ENCODE results near the gene MERTK.

MERTK gene

DNA sequence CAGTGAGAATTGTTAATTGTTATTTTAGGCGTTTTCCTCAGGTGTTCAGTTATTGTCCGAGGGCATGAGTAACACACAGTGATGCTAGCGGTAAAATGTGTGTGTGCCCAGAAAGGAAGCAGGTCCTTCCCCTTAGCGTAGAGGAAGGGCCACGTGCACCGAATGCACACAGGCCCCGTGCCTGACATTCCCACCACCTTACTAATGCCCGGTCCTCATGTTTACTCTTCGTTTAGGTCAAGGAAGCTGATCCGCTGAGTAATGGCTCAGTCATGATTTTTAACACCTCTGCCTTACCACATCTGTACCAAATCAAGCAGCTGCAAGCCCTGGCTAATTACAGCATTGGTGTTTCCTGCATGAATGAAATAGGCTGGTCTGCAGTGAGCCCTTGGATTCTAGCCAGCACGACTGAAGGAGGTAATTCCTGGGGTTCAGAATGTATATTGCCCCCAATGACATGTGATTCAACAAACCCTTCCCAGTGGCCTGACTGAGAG, 76.7 kb downstream of the MERTK start:
- peaks cover 11% of the 10 kb centered on the region for H3K4me1 ChIP-seq (ENCODE audit: control insufficient read depth, insufficient read depth, low read length)
- no peaks in the 10 kb centered on the region for H3K9me3 ChIP-seq (ENCODE audit: control insufficient read depth, low read length)
- H3K27me3 ChIP-seq (ENCODE audit: control insufficient read depth, insufficient read depth, low read length): no peaks in the 10 kb centered on the region
- H3K9ac ChIP-seq (ENCODE audit: low read length): no peak overlapping the region
- H3K4me3 ChIP-seq (ENCODE audit: low read length): no peak overlapping the region
- no peaks in the 10 kb centered on the region for H3K36me3 ChIP-seq (ENCODE audit: control insufficient read depth, insufficient read depth, low read length)

DNA sequence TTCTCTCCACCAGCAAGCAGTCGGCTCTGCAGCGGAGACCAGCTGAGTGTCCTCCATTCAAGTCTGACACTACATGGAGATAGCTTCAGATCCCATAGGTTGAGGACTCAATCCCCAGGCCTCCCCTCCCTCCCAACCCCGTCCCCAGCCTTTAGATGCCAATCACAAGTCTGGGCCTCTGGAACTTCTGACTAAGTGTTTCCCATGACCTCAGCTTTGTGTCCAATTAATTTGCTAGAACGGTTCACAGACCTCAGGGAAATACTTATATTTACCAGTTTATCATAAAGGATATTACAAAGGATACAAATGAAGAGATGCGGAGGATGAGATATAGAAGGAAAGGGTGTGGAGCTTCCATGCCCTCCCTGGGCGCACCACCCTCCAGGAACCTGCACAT, 77.4 kb downstream of the MERTK start:
- Histone ChIP-seq H3K4me1 (ENCODE audit: control insufficient read depth, insufficient read depth, low read length) (peaks cover 11% of the 10 kb centered on the region), H3K9ac (ENCODE audit: low read length) (no peak overlapping the region)

GRCh38 chr2:111977240-111977639, 78.8 kb downstream of the MERTK start:
- Histone ChIP-seq H3K4me3 (ENCODE audit: low read length) (no peak overlapping the region), H3K9ac (ENCODE audit: low read length) (no peak overlapping the region), H3K36me3 (ENCODE audit: control insufficient read depth, insufficient read depth, low read length) (no peaks in the 10 kb centered on the region), H3K4me1 (ENCODE audit: control insufficient read depth, insufficient read depth, low read length) (peaks cover 11% of the 10 kb centered on the region), H3K27me3 (ENCODE audit: control insufficient read depth, insufficient read depth, low read length) (no peaks in the 10 kb centered on the region), H3K9me3 (ENCODE audit: control insufficient read depth, low read length) (no peaks in the 10 kb centered on the region)

More for the DNA sequence above, 77.4 kb downstream of the MERTK start:
- no peaks in the 10 kb centered on the region for H3K27me3 ChIP-seq (ENCODE audit: control insufficient read depth, insufficient read depth, low read length)
- H3K4me3 ChIP-seq (ENCODE audit: low read length): no peak overlapping the region
- H3K36me3 ChIP-seq (ENCODE audit: control insufficient read depth, insufficient read depth, low read length): no peaks in the 10 kb centered on the region
- H3K9me3 ChIP-seq (ENCODE audit: control insufficient read depth, low read length): no peaks in the 10 kb centered on the region

GRCh38 chr2:111978452-111979170, 80.2 kb downstream of the MERTK start:
- Histone ChIP-seq H3K9ac (ENCODE audit: low read length) (no peak overlapping the region), H3K36me3 (ENCODE audit: control insufficient read depth, insufficient read depth, low read length) (no peaks in the 10 kb centered on the region), H3K9me3 (ENCODE audit: control insufficient read depth, low read length) (no peaks in the 10 kb centered on the region), H3K27me3 (ENCODE audit: control insufficient read depth, insufficient read depth, low read length) (no peaks in the 10 kb centered on the region), H3K4me1 (ENCODE audit: control insufficient read depth, insufficient read depth, low read length) (peaks cover 2% of the 10 kb centered on the region), H3K4me3 (ENCODE audit: low read length) (no peak overlapping the region)

GRCh38 chr2:111981666-111982065, 83.3 kb downstream of the MERTK start:
- H3K4me3 ChIP-seq (ENCODE audit: low read length): no peak overlapping the region
- H3K27me3 ChIP-seq (ENCODE audit: control insufficient read depth, insufficient read depth, low read length): no peaks in the 10 kb centered on the region
- no peaks in the 10 kb centered on the region for H3K4me1 ChIP-seq (ENCODE audit: control insufficient read depth, insufficient read depth, low read length)
- no peak overlapping the region for H3K9ac ChIP-seq (ENCODE audit: low read length)
- H3K36me3 ChIP-seq (ENCODE audit: control insufficient read depth, insufficient read depth, low read length): no peaks in the 10 kb centered on the region
- no peaks in the 10 kb centered on the region for H3K9me3 ChIP-seq (ENCODE audit: control insufficient read depth, low read length)

DNA sequence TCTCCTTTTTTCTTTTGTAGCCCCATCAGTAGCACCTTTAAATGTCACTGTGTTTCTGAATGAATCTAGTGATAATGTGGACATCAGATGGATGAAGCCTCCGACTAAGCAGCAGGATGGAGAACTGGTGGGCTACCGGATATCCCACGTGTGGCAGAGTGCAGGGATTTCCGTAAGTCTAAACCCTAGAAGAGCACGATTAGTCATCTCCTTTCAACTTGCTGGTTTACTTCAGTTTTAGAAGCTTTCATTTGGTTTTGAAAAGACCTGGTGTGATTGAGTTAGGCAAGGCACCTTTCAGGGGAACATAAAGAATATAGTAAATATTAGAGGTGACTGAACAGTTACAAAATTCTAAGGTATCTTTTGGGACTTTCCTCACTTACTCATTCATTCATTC, 84.4 kb downstream of the MERTK start:
- no peaks in the 10 kb centered on the region for H3K9me3 ChIP-seq (ENCODE audit: control insufficient read depth, low read length)
- H3K4me1 ChIP-seq (ENCODE audit: control insufficient read depth, insufficient read depth, low read length): no peaks in the 10 kb centered on the region
- no peaks in the 10 kb centered on the region for H3K27me3 ChIP-seq (ENCODE audit: control insufficient read depth, insufficient read depth, low read length)
- no peak overlapping the region for H3K4me3 ChIP-seq (ENCODE audit: low read length)
- no peak overlapping the region for H3K9ac ChIP-seq (ENCODE audit: low read length)
- H3K36me3 ChIP-seq (ENCODE audit: control insufficient read depth, insufficient read depth, low read length): no peaks in the 10 kb centered on the region

DNA sequence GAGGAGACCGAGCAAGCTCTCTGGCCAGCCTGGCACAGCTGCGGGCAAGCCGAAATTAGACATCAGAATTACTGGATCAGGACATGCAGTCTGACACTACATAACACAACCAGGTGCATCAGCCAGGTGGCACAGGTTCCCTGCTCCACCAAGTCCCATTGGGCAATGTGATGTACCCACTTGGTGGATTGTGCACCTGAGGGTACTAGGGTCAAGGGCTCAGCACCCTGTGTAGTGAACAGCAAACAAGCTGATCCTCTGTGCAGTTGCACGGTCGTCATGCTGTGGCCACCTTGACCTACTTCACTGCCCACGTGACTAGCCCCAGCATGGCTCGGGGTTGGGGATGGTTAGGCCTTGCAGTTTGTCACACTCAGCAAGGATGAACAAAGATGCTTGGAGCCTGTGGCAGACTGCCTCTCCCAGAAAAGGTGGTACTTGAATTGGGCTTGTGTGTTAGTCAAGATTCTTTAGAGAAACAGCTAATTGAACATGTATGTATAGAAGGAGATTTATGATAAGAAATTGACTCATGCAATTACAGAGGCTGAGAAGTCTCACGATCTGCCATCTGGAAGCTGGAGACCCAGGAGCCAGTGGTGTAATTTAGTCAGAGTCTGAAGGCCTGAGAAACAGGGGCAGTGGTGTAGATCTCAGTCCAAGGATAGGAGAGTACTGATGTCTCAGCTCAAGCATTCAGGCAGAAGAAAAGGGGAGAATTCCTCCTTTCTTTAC, 85.2 kb downstream of the MERTK start:
- no peaks in the 10 kb centered on the region for H3K4me1 ChIP-seq (ENCODE audit: control insufficient read depth, insufficient read depth, low read length)
- no peaks in the 10 kb centered on the region for H3K27me3 ChIP-seq (ENCODE audit: control insufficient read depth, insufficient read depth, low read length)
- H3K4me3 ChIP-seq (ENCODE audit: low read length): no peak overlapping the region
- H3K9me3 ChIP-seq (ENCODE audit: control insufficient read depth, low read length): no peaks in the 10 kb centered on the region
- no peak overlapping the region for H3K9ac ChIP-seq (ENCODE audit: low read length)
- H3K36me3 ChIP-seq (ENCODE audit: control insufficient read depth, insufficient read depth, low read length): no peaks in the 10 kb centered on the region

- no peaks in the 10 kb centered on the region for H3K36me3 ChIP-seq (ENCODE audit: control insufficient read depth, insufficient read depth, low read length)
Observed at GRCh38 chr2:111984213-111984604, 85.8 kb downstream of the MERTK start.

DNA sequence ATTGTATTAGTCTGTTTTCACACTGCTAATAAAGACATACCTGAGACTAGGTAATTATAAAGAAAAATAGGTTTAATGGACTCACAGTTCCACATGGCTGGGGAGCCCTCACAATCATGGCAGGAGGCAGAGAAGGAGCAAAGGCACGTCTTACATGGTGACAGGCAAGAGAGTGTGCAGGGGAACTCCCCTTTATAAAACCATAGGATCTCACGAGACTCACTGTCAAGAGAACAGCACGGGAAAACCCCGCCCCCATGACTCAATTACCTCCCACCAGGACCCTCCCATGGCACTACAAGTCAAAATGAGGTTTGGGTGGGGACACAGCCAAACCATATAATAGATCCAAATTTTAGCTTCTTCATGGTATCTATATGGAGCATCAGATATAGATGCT, 87.1 kb downstream of the MERTK start:
- Histone ChIP-seq H3K9me3 (ENCODE audit: control insufficient read depth, low read length) (no peaks in the 10 kb centered on the region), H3K4me1 (ENCODE audit: control insufficient read depth, insufficient read depth, low read length) (no peaks in the 10 kb centered on the region), H3K36me3 (ENCODE audit: control insufficient read depth, insufficient read depth, low read length) (no peaks in the 10 kb centered on the region), H3K4me3 (ENCODE audit: low read length) (no peak overlapping the region), H3K9ac (ENCODE audit: low read length) (no peak overlapping the region), H3K27me3 (ENCODE audit: control insufficient read depth, insufficient read depth, low read length) (no peaks in the 10 kb centered on the region)

More at GRCh38 chr2:111984213-111984604, 85.8 kb downstream of the MERTK start:
- Histone ChIP-seq H3K4me3 (ENCODE audit: low read length) (no peak overlapping the region), H3K9me3 (ENCODE audit: control insufficient read depth, low read length) (no peaks in the 10 kb centered on the region), H3K9ac (ENCODE audit: low read length) (no peak overlapping the region), H3K27me3 (ENCODE audit: control insufficient read depth, insufficient read depth, low read length) (no peaks in the 10 kb centered on the region), H3K4me1 (ENCODE audit: control insufficient read depth, insufficient read depth, low read length) (no peaks in the 10 kb centered on the region)

GRCh38 chr2:111986116-111986900, 87.9 kb downstream of the MERTK start:
- Histone ChIP-seq H3K9me3 (ENCODE audit: control insufficient read depth, low read length) (no peaks in the 10 kb centered on the region), H3K4me1 (ENCODE audit: control insufficient read depth, insufficient read depth, low read length) (no peaks in the 10 kb centered on the region), H3K27me3 (ENCODE audit: control insufficient read depth, insufficient read depth, low read length) (no peaks in the 10 kb centered on the region), H3K9ac (ENCODE audit: low read length) (no peak overlapping the region), H3K36me3 (ENCODE audit: control insufficient read depth, insufficient read depth, low read length) (no peaks in the 10 kb centered on the region), H3K4me3 (ENCODE audit: low read length) (no peak overlapping the region)

DNA sequence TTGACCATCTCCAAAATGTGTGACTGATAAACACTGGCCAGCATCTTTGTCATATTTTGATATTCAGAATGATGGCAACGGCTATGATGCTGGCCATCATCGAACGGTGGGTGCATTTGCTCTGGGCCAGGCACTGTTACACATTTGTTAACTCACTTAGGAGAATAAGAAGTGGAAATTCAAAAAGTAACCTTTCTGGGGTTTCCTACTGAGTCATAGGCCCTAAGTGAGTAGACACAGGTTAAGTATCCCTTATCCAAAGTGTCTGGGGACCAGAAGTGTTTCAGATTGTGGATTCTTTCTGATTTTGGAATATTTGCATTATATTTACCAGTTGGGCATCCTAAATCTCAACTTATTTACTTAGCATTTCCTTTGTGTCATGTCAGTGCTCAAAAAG, 92.0 kb downstream of the MERTK start:
- Histone ChIP-seq H3K4me1 (ENCODE audit: control insufficient read depth, insufficient read depth, low read length) (no peaks in the 10 kb centered on the region), H3K36me3 (ENCODE audit: control insufficient read depth, insufficient read depth, low read length) (no peaks in the 10 kb centered on the region), H3K9ac (ENCODE audit: low read length) (no peak overlapping the region), H3K27me3 (ENCODE audit: control insufficient read depth, insufficient read depth, low read length) (no peaks in the 10 kb centered on the region), H3K4me3 (ENCODE audit: low read length) (no peak overlapping the region), H3K9me3 (ENCODE audit: control insufficient read depth, low read length) (no peaks in the 10 kb centered on the region)

DNA sequence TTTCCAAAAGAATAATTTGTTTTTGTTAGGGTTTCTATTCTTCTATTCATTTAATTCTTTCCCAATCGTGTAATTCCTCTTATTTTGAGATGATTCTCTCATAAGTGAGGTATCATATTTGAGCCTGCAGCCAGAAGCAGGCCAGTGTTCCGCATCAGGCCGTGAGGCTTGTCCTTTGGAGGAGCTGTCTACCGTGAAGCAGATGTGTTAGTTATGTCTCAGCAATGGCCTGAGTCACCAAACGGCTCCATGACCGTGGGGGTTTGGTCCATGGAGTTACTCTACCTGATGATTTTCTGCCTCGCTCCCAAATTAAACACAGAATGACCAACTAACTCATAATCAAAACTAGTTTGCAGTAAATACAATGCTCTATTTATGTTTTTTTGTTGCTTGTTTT, 92.4 kb downstream of the MERTK start:
- Histone ChIP-seq H3K9me3 (ENCODE audit: control insufficient read depth, low read length) (no peaks in the 10 kb centered on the region), H3K4me3 (ENCODE audit: low read length) (no peak overlapping the region), H3K36me3 (ENCODE audit: control insufficient read depth, insufficient read depth, low read length) (no peaks in the 10 kb centered on the region), H3K4me1 (ENCODE audit: control insufficient read depth, insufficient read depth, low read length) (no peaks in the 10 kb centered on the region), H3K27me3 (ENCODE audit: control insufficient read depth, insufficient read depth, low read length) (no peaks in the 10 kb centered on the region), H3K9ac (ENCODE audit: low read length) (no peak overlapping the region)
